Measurements from ENCODE around the gene SCMH1.
A peak's percentile ranks its signal among the peaks of the same experiment; 100 is the strongest.
"Not testable (repeated sequence)": the region's sequence is repeated elsewhere in the genome, so short reads cannot be mapped to it uniquely, and the experiment has no call there.

The SCMH1 gene

DNA sequence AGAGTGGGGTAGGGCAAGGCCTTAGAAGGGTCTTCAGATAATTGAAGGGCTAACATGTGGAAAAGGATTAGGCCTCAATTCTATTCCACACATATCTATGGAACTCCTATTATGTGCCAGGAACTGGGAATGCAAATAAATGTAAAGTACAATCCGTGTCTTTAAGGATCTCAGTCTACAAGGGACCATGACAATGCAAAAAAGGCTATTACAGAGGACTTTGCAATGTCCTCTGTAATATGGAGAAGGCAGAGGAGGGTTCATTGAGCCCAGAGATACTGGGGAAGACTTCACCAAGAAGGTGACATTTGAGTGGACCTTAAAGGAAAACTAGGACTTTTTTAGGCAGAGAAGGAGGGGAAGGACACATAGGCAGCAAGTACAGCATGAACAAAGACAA, 4.5 kb upstream of the SCMH1 start:
- DNase-seq, result no peak

DNA sequence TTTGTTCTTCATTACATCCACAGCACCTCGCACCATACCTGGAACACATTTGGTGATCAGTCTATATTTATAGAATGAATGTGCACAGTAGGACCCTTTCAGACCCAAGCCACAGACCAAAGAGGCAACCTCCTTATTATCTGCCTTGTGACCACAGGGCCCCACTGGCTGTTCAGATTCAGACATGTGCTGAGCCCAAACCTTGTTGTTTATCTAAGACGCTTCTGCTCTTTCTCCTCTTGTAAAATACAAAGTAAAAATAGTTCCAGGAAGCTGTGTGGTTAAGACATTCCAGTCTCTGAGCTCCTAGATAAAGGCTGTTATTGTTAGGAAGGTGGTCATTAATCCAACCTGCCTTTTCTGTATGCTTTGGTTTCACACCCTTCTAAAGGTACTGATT, 3.6 kb upstream of the SCMH1 start:
- no peak for DNase-seq

DNA sequence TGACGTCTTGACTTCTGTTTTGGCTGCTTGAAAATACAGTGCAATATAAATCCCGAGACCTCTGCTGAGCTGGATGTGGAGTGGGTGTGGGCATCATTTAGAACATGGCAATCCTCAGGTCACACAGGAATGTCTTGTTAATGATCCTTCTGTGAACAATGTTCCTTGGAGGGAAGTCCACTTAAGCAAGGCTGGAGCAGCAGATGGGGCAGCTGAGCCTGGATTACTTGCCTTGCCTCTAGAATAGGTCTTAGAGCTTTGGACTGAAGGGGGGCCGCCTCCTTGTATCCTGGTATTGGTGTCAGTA, 926 bp upstream of the SCMH1 start:
- no peak for DNase-seq

DNA sequence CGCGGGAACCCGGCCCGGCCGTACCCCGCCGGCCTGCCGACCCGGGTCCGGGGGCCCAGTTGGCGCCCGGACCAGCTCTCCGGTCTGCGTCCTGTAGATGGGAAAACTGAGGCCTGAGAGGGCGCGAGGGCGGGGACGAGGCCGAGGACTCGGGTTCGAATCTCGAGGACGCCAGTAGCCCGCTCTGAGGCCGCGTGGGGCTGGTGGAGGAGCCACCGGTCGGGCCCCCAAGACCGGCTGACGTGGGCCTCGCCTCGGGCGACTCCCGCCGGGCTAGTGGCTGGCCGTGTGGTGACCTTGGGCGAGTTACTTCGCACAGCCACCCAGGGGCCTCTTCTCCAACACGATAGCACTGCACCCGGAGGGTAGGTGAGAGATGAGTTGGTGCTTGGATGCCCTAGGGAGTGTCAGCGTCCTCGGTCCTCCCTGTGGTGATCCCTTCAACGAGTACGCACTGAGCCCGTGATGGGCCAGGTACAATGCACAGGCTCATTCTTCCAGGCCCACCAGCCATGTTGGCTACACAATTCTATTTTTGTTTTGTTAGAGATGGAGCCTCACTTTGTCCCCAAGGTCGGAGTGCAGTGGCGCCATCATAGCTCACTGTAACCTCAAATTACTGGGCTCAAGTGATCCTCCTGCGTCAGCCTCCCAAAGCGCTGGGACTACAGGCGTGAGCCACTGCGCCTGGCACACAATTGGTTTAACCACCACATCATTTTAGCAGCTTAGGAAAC, 404 bp upstream of the SCMH1 start:
- no peak for DNase-seq

DNA sequence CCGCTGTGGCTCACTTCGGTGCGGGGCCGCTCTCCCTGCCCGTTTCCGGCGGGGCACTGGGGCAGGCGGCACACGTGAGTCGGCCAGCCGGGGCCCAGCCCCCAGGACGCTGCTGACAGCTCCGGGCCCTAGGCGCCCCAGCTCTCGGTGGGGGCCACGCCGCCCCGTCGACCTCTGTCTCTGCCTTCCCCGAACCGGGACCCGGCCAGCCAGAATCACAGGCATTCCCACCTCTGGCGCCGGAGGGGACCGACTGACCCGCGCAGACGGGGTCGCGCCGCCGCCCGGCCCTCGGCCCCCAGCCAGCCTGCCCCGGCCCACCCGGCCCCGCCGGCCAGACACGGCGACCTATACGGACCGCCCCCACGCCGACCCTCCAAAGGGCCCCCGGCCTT, 755 bp downstream of the SCMH1 start:
- no peak for DNase-seq

DNA sequence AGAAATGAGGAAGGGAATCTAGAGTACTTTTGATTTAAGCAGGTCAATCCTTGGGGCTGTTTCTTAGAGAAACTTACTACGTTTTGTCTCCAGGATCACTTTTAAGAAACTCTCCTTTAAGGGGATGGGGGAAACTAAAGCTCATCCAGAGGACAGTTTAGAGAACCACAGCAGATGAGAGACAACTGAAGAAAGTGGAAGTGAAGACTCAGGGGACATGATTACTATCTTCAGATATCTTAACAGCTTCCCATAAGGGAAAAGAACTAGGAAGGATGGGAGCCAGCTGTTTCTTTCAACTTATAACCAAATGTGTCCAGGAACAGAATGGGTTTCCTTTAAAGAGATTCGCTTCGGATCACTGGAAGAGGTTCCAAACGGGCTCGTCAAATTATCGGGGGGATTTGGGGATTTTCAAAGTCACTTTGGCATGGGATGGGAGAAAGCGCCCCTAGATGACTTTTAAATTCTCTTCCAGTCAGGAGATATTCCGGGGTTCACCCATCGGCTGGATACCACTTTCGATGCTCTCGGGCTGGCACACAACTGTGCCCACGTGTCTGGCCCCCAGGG, 1.2 kb downstream of the SCMH1 start:
- DNase-seq, result no peak

DNA sequence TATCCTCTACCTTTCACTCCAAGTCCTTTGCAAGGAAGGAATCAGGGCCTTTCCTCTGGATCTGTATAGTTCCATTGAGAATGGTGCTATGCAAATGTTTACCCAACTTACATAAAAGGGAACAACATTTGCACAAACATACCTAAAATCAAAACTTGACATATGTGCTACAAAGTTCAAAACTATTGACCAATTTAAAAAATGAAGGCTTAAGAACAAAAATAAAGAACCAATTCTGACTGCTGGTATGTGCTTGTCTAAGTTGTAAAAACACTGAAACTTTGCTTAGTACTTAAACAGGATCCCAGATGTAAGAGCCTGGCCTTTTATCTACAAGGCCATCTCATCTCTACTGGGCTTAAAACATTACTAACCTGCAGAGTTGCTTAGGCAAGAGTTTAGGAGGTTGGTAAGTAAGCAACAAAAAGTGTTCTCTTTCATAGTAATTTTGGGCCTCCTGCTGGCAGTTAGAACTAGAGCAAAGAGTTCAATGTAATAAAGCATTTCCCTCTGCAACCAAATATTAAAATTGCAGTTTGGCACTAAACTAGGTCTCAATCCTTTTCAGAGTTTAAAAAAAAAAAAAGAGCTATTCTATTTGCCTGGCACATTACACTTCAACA, 2.0 kb downstream of the SCMH1 start:
- DNase-seq, result no peak

DNA sequence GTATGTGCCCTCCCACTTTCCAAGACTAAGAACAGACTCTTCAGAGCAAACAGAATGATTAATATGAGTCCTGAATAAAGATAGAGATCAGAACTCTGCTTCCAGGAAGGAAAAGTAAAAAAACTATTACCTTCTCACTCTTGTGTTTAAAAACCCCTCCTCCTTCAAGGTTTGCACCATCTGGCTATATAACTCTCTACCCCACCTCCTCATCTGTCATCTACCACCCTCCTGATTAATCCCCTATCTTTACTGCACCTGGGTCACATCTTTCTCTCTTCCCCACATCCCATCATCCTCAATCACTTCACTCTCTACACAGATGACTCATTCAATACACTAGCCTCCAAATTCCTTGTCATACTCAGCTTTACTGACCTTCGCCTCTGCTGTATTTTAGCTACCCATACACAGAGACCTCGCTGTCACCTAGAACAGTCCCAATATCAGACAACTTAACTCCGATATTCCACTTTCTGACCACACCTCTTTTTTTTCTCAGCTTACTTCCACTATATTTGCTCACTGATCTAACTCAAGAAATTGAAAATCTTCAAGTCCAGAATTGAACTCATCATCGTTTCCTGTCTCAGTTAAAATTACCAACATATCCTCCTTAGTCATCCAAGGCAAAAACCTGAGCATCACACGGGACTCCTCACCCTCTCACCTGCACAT, 3.7 kb downstream of the SCMH1 start:
- no peak for DNase-seq

DNA sequence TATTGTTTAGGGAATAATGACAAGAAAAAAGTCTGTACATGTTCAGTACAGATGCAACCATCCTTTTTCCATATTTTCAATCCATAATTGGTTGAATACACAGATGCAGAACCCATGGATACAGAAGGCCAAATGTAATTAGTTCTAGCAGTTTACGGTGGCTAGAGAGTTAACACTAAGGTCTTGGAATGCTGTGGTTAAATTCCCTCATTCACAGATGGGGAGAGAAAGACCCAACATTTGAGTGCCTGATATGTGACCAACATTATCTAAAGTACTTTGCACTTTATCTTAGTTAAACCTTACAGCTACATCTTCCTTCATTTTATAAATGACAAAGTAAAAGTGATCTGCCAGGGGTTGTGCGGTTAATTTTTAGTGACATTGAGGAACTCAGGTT, 5.3 kb downstream of the SCMH1 start:
- no peak for DNase-seq

DNA sequence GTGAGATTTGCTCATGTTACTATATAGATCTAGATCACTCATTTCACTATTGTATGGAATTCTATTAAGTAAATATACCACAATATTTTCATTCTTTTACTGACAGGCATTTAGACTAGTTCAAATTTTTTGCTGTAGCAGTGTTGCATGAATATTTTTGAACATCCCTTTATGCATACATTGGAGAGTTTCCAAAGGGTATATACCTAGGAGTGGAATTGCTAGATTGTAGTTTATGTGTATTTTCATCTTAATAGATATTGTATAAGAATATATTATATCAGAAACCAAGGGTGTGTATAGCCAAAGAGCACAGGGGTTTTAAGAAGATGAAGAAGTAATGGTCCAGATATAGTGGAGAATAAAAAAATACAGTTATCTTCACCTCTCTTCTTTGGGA, 6.2 kb downstream of the SCMH1 start:
- DNase-seq, result no peak

DNA sequence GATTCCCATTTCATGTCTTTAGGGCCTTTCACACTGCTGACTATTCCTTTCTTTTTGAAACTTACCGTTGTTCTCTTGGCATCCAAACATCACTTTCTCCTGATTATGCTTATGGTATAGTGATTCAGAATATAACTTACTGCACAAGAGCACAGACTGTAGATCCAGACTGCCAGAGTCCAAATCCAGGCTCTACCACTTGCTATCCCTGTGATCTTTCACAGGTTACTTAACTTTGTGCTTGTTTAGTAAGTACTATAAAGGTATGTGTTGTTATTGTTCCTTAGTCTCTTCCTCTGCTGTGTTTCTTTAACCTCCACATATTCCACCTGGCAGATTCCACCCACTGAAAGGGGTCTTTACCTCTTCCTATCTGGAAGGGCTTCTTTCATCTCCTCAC, 8.4 kb downstream of the SCMH1 start:
- no peak for DNase-seq

DNA sequence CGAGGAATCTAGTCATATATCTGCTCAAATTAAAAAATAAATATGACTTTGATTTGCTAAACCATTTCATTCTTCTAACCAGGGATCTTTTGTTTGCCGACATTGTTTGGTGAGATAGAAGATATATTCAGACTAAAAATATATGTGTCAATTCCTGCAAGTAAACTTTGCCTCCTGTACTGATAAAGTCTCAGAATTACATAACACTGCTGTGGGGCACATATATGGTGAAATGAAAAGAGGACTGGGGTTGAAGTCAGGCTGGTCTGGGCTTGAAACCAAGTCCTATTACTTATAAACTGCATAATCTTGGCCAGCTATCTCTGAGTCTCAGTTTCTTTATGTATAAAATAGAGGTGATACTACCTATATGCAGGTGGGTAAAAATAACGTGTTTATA, 9.8 kb downstream of the SCMH1 start:
- DNase-seq, result no peak

DNA sequence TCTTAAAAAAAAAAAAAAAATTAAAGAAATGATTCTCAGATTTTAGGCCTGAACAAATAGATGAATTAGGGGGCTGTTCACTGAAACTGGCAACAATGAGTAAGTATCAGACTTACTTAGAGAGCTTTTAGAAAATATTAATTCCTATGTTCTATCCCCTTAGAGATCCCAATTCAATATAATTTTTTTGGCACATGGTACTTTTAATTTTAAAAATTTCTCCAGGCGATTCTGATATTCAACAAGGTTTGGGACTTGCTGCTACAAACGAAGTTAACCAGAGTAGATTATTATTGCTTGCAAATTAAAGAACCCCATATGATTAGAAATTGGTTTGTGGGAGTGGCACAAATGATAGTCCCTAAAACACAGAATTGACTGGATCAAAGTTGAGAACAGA, 11.4 kb downstream of the SCMH1 start:
- DNase-seq, result no peak

DNA sequence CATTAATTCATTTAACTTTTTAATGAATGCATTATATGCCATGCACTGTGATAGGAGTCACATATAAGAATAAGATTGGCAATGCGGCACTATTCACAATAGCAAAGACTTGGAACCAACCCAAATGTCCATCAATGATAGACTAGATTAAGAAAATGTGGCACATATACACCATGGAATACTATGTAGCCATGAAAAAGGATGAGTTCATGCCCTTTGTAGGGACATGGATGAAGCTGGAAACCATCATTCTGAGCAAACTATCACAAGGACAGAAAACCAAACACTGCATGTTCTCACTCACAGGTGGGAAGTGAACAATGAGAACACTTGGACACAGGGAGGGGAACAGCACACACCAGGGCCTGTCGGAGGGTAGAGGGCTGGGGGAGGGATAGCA, 12.9 kb downstream of the SCMH1 start:
- not testable (repeated sequence) for DNase-seq

DNA sequence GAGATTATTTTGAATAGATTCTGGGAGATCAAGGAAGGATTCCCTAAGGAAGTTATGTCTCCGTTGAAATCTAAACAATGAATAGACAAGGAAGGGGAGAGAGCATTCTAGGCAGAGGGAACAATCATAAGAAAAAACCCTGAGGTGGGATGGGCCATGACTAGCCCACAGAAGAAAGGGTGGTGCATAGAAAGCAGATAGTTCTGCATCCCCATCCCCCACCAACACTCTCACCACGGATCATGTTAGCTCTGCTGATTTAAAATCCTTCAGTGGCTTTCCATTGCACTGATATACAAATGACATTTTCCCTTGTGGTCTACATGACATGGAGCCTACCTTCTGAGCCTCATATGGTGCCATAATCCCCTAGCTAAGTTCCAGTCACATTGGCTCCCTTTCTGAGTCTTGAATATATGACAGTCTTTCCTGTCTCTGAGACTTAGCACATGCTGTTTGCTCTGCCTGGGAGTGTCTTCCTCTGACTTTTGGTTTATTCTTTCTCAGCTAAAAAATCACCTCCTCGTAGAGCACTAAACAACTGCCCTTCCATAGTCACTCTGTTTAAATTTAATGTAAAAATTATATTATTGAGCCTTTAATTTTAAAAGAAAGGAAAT, 15.2 kb downstream of the SCMH1 start:
- no peak for DNase-seq

DNA sequence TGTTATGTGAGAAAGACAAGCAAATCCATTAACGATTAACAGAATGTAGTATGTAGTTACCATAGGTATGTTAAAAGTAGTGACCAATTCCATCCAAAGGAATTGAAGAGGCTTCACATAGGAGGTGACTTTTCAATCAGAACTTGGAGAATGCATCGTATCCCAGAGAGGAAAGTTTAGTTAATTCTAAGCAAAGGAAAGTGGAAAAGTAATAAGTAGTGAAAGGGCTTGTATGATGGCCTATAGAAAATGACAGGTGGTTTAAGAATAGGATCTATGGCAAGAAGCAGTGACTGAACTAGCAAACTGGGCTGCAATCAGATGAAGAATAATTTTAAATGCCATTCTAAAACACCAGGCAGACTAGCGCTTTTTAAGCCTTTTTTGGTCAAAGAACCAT, 16.6 kb downstream of the SCMH1 start:
- no peak for DNase-seq

DNA sequence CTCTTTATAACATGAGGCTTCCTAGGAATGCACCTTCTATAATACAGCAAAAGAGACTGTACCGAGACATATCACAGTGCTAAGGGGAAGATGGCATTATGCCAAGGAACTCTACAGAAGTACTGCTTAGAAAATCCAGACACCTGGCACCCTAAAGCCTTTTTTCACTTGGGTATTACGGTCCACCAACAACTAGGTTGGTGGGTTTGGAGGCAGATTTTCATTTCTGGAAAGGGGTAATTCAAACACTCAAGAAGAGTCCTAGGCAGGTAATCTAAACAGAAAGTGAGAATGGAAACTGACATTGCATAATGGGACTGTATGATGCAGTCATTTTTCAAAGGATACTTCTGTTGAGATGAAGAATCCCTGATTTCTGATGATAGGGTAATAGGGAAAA, 19.6 kb downstream of the SCMH1 start:
- DNase-seq, result peak; percentile 5 to 32

DNA sequence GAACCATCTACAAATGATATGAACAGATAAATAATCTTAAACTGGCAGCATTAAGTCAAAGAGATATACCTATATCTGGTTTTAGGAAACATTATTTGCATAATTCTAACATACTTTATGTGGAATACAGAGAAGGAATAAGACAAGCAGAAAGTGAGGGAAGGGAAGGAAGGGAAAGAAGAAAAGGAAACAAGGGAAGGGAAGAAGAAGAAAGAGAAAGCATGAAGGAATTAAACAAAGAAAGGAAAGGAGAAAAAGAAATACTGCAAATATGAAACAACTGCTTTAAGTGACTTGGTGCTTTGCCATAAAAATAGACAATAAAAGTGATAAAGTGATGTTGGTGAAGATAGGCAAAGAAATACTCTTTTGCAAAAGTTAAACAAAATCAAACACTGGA, 20.1 kb downstream of the SCMH1 start:
- no peak for DNase-seq

DNA sequence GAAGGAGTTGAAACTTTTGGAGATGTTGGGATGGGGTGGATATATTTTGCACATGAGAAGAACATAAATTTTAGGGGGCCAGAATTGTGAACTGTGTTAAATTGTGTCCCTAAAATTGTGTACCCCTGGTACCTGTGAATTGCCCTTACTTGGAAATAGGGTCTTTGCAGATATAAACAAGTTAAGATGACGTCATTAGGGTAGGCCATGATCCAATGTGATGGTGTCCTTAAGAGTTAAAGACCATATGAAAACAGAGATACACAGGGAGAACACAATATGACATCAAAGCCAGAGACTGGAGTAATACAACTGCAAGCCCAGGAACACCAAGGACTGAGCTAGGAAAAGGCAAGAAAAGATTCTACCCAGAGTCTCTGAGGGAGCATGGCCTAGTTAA, 24.0 kb downstream of the SCMH1 start:
- no peak for DNase-seq

DNA sequence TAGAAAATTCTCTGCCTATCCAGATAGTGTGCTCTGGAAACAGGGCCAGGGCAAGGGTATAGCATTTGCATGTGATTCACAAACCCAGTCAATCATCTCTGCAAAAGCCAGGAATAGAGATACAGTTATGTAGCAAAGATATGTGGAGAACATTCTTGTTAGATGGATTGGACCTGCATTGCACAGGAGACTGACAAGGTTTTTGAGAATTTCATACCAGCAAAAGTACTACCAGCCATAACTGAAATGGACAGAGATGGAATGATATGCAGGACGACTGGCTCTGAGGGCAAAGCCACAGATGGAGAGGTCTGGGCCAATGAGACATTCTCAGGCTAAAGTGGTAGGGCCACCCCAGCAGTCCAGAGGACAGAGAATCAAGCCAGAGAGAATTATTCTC, 24.7 kb downstream of the SCMH1 start:
- no peak for DNase-seq

DNA sequence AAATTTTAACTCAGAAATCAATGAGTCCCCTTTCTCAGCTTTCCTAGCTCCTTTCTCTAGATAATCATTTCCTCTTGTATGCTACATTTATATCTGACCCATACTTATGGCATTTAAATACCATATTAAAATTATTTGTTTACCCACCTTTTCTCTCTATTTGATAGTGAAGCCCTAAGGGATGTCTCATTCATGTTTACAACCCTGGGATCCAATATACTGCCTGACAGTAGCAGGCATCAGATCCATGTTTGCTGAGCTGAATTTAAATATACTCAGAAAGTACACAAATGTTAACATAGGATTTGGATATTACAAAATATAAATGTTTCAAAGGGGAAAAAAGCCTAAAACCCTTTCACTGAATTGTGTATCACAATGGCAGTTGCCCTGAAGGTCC, 26.5 kb downstream of the SCMH1 start:
- no peak for DNase-seq

DNA sequence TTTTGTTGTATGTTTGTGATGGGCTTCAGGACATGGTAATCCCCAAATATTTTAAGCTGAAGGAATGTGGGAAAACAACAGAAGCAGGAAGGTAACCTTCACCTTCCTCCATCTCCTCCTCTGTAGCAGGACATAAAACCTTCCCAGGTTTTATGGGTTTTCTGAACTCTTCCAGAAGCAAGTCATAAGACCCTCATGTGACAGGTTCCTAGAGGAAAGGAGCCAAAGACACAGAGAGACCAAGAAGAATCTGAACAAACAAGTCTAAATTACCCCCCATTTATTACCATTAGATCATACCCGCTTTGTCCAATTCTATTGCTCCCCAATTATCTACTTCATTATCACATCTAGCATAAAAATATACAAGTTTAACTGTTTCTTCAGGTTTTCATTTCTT, 28.8 kb downstream of the SCMH1 start:
- DNase-seq, result no peak

DNA sequence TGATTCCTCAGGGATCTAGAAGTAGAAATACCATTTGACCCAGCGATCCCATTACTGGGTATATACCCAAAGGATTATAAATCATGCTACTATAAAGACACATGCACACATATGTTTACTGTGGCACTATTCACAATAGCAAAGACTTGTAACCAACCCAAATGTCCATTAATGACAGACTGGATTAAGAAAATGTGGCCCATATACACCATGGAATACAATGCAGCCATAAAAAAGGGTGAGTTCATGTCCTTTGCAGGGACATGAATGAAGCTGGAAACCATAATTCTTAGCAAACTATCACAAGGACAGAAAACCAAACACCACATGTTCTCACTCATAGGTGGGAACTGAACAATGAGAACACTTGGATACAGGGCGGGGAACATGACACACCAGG, 30.5 kb downstream of the SCMH1 start:
- DNase-seq, result not testable (repeated sequence)

DNA sequence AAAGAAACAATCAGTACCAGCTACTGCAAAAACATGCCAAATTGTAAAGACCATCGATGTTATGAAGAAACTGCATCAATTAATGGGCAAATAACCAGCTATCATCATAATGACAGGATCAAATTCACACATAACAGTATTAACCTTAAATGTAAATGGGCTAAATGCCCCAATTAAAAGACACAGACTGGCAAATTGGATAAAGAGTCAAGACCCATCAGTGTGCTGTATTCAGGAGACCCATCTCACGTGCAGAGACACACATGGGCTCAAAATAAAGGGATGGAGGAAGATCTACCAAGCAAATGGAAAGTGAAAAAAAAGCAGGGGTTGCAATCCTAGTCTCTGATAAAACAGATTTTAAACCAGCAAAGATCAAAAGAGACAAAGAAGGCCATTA, 35.1 kb downstream of the SCMH1 start:
- DNase-seq, result not testable (repeated sequence)
